ENCODE measurements around the gene REXO4.

REXO4 gene

DNA sequence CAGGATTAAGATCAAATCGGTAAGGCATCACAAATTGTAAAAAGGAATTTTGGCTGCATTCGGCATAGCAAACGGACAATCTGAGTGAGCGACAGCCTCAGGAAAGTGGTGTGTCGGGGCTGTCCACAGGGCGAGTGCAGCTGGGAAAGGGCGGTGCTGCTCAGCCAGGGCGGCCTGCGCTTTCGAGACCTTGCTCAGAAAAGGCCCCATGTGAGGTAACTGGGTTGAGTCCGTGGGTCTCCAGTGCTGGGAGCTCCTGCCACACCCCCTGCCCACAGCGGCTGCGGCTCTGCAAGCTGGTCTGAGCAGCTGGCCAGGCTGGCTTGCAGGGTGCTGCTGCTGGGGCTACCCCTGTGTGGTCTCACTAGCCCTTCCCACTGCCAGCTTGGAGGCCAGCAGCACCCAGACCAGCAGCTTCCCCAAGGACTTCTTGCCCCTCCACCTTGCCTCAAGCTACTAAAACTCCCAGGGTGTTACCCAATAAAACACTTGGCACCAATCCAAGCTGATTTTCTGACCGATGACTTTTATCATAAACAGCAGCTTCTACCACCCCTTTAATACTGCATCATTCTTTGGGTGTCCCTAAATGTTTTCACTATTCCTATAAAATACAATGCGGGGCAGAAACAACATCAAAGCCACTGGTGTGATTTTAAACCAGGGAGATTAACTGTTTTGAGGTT is 55.3 kb downstream of the REXO4 start:
- DNase-seq = no peak

DNA sequence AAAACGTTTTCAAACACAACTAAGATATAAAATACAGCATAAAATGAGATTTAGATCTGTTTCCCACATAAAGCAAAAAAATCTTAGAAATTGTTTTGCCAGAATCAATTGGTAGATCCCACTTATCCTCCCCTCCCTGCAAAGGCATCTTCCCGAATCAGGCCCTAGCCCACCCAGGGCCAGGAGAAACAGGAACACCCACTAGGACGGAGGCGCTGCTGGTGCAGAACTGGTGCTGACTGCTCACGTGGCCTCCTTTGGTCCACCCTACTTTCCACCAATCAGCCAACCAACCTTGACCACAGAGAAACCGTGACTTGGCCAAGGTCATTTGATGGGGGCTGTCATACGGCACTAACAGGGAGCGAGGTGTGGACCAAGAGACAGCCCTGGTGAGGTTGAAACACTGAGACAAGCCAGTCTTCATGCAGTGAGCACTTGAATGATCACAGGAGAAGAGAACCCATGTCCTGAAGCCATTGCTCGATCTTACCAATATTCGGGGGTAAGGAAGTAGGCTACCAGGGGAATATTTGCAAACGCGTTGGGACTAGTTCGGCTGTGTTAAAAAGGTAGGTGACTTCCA is 56.2 kb downstream of the REXO4 start:
- DNase-seq = no peak

DNA sequence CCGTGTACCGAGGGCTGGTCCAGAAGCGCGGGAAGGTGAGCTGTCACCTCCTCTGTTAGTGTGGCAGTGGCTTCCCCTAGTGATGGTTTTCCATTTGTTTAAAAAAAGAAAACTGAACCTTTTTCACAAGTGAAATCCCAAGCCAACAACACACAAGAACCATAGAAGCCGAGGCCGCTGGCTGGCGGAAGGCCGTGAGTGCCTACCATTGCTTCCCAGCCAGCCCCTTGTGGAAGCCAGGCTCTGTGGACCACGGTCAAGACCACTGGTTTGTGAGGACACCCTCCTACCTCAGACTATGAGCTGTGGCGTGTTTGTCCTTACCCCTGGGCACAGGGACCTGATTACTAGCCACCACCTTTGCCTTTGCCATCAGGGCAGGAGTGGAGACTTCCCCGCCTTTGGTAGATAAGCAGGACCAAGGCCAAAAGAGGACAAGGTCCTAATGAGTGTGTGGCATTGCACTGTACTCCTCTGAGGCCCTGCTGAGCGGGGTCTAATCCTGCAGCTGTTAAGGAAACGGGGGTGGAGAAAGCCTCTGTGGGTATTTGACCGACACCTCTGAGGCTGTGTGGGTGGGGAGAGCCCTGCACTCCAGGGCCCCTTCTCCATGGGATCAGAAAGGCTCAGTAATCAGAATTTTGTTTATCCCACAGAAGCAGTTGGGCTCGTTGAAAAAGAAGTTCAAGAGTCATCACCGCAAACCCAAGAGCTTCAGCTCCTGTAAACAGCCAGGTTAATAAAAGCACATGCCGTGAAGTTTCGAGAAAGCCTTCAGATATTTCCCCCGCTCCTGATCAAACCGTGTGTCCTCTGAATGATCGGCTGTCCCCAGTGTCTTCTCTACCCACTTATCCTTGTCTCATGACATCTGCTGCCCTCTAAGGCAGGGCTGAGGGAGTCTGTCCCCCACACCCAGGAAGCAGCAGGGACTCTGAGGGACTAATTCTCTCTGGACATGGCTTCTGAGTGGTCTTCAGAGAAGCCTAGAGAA is 57.1 kb downstream of the REXO4 start:
- no peak for DNase-seq

DNA sequence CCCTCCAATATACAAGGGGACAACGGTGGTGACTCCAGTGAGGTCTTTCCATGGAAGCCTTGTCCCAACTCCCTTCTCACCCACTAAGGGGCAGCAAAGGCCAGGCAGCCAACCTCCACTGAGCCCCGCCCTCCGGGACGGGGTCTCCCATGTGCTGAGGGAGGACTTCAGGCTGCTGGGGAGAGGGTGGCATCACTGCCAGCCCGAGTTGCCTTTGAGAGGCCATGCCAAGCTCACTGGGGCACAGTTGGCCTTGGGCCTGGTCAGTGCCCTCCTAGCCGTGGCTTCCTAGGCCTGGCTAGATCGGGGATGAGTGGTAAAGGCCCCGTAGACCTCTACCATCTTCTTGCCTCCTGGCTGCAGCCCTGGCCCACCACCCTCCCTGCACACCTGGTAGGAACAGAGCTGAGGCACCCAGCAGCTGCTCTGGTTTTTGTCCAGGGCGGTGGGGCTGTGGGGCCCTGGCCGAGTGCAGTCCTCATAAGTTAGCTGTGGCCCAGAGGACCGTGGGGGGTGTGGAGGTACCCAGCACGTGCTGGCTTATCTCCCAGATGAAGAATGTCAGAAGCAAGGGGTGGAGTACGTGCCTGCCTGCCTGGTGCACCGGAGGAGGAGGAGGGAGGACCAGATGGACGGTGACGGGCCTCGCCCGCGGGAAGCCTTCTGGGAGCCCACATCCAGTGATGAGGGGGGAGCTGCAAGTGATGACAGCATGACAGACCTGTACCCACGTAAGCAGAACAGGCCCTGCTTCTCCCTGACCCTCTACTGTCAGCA is 58.2 kb downstream of the REXO4 start:
- peak; percentile 36 for DNase-seq

DNA sequence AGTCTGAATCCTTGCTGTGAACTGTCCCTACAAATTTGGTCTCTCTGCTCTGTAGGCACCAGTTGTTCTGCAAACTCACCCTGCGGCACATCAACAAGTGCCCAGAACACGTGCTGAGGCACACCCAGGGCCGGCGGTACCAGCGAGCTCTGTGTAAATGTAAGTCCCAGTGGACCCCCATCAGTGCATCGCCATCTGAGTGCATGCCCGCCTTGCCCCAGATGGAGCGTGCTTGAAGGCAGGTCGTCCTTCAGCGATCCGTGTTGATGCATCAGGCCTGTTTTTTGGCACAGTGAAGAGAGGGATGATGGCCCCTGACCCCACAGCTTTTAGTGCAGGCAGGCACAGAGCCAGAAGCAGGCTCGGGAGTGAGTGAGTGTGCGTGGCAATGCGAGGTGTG is 60.2 kb downstream of the REXO4 start:
- no peak for DNase-seq

DNA sequence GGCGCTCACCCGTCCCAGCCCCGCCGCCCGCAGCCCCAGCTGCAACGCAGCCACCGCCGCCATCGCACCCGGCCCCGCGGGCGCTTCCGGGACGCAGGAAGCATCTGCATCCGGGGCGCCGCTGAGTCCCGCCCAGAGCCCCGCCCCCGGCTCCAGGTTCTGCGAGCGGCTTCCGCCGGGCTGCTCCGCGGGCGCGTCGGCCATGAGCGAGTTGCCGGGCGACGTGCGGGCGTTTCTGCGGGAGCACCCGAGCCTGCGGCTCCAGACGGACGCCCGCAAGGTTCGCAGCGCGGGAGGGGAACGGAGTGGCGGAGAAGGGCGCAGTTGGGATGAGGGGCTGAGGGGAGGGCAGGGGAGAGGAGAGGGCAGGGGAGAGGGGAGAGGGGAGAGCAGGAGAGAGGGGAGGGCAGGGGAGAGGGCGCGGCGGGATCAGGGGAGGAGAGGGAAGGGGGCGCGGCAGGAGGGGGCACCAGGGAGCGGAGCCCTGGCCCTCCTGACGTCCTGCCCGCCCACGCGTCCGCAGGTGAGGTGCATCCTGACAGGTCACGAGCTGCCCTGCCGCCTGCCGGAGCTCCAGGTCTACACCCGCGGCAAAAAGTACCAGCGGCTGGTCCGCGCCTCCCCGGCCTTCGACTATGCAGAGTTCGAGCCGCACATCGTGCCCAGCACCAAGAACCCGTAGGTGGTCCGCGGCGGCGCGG is 61.3 kb downstream of the REXO4 start, which contains the start of the genes SURF1 and SURF2:
Gene SURF1, minus strand, starts transcription at position 97 of the 701 bp plus-strand sequence. Its CDS starts 34 bp downstream, at position 63.
Gene SURF2, plus strand, starts transcription at position 160 of the 701 bp plus-strand sequence. Its CDS starts 43 bp downstream, at position 203.
- peak; percentile 38 for DNase-seq
